HG02970 (cell line): Measurements from ENCODE around the gene CXCL8.
"Not testable (repeated sequence)": the region's sequence is repeated elsewhere in the genome, so short reads cannot be mapped to it uniquely, and the experiment has no call there.

Experiments used
- ATAC-seq: cut with Tn5 transposase; IDR thresholded peaks from one replicate; pipeline ENCODE4 v1.9.1; 2021; ENCODE audit warnings: mild to moderate bottlenecking, moderate library complexity, moderate number of reproducible peaks; ENCODE audit not compliant: unreplicated experiment, low FRiP score

Gene CXCL8

DNA sequence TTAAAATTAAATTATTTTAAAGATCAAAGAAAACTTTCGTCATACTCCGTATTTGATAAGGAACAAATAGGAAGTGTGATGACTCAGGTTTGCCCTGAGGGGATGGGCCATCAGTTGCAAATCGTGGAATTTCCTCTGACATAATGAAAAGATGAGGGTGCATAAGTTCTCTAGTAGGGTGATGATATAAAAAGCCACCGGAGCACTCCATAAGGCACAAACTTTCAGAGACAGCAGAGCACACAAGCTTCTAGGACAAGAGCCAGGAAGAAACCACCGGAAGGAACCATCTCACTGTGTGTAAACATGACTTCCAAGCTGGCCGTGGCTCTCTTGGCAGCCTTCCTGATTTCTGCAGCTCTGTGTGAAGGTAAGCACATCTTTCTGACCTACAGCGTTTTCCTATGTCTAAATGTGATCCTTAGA, at the start of gene CXCL8:
CXCL8 (plus strand) TSS at position 217 of the 426 bp plus-strand sequence; CDS start at position 307, 90 bp downstream.
- no peak for ATAC-seq

GRCh38 chr4:73691201-73691600, 49.2 kb upstream of the CXCL8 start:
- not testable (repeated sequence) for ATAC-seq

DNA sequence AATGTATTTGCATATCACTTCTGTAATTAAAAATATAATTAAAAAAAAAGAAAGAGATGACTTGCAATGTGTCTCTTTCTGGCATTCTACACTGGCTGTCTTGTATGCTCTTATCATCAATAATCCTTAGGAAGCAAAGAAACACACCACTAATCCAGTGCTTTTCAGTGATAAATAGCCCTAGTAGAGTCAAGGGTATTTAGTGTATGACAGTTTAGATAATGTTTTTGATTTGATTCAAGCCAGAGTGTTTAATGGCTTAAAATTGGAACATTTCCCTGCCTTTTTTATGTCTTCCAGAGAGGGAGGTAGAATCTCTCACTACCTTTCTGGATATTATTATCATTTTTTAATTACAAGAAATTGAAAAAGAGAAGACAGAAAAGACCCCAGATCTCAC, 48.6 kb upstream of the CXCL8 start:
- no peak for ATAC-seq

DNA sequence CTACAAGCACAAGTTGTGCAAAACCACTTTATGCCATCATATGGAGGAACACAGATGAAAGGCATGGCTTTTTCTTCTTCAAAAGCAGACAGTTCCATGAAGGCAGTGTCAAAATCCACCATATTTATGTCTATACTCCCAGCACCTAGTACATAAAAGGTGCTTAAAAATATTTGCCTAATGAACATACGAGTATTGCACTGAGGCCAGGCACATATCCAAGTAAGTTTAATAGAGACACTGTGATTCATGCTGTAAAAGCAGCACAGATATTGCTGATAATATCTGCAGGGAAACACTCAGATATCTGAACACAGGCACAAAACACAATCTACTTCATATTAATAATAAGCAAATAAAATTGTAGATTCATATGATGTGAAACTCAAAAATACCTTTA, 48.1 kb upstream of the CXCL8 start:
- ATAC-seq, result no peak

GRCh38 chr4:73692701-73693100, 47.7 kb upstream of the CXCL8 start:
- ATAC-seq, result no peak

- ATAC-seq, result no peak
These were observed 46.6 kb upstream of the CXCL8 start for GRCh38 chr4:73693811-73694210.

DNA sequence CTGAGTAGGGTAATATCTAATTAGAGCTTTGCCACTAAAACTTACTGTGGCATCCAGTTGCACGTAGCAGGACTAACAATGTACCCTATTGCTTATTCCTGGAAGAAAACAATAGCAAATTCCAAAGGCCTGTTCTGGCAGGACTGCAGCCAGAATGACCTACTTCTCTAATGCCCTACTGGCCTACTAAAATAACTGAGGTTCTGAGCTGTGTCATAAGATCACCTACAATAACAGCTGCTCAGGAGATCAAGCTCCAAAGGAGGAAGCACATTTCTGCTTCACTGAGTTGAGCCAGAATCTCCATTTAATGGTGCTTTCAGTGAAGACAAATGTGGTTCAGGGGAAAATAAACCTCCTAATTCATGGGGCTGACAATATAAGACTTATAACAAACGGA, 42.2 kb upstream of the CXCL8 start:
- no peak for ATAC-seq

DNA sequence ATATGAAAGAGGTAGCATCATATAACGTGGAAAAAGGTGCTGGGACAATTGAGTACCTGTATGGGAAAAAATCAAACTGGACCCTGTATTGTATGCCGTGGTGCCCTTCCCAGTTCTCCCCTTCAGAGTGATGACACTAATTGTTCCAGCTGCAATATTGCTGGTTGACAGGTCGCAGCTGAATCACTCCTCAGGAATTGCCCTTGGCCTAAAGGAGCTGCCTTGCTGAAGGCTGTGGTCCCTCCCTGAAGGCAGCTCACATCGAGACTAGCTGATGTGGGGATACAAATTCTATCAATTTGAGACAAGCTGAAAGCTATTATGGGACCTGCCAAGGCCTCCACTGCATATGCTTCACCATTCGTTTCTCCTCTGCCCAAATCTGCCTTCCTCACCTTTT, 39.3 kb upstream of the CXCL8 start:
- ATAC-seq, result no peak

DNA sequence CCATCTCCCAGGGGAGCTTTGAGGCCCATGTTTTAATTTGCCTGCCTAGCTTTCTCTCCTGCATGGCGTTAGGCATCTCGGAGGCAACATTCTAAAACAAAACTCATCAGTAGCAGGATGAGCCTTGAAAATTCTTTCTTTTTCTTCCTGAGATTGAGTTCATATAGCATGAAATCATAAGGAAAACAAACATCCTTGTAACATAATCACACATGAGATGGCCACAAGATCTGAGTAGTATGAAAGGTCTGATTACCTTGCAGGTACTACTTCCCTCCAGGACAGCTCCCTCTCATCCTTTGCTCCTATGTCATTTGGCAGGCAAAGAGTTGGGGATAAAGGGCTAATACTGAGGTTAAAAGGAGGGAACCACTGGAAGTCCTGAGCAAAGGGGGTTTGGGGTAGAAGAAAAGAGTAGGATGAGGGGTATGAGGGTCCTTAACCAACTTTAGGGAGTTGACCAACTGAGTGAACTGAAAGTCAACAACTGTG, 37.5 kb upstream of the CXCL8 start:
- no peak for ATAC-seq

DNA sequence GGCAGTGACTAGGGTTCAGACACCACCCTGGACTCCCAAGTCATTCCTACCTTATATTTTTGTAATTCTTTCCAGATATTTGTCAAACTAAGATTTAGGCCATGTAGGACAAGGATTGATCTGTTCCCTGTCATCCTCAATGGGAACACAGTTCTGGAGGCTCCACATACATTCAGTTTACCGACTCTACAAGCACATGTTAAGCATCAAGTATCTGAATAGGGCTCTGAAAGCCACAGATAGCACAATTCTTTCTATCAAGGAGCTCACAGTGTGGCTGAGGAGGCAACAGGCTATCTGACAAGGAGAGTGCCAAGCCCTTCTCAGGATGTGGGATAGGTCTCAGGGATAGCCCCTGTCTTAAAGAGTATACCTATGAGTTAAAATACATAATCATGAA, 37.0 kb upstream of the CXCL8 start:
- no peak for ATAC-seq

GRCh38 chr4:73704314-73705055, 35.9 kb upstream of the CXCL8 start:
- no peak for ATAC-seq

GRCh38 chr4:73705056-73705432, 35.3 kb upstream of the CXCL8 start:
- ATAC-seq, result no peak

DNA sequence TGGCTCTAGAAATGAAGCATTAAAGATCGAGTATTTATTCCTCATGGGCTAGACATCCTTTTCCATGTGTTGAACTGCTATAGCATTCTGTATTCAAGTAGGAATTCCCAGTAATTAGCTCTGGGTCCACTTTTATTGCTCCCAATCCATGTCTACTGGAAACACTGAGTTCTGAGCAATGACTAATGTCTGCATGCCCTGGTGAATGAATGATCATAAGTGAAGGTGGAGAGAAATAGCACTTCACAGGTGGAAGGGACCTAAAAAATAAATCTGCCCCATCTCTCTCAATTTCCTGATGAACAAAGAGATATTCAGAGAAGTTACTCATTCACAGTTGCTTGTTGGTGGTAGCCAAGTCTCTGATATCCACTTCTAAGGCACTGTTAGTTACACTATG, 34.6 kb upstream of the CXCL8 start:
- ATAC-seq, result no peak

GRCh38 chr4:73706811-73707210, 33.6 kb upstream of the CXCL8 start:
- ATAC-seq, result no peak

- ATAC-seq, result no peak
These were observed 33.0 kb upstream of the CXCL8 start for GRCh38 chr4:73707269-73707875.

- ATAC-seq, result no peak
These were observed 32.3 kb upstream of the CXCL8 start for GRCh38 chr4:73707918-73708577.

DNA sequence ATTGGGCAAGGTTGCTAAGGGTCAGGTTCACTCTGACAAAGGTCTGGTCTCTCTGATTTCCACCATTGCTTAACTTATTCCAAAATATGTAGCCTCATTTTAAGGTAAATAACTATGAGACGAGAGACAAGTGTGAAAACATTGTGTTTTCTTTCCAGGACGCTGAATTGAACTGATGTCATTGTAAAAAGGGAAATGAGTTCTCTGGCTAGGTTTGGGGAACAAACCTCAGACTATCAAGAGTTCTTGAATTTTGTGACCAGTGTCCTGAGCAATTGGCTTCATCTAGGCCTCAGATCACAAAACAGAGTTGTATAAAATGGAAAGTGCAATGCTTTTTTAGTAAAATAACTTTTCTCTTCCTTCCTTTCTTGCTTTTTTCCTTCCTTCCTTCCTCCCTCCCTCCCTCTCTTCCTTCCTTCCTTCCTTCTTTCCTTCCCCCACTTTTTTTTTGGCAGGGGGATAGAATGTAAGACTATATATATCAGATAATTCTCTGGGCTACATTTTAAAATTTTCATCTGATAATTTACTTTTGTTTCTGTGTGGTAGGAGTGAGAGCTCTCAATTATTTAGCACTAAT, 30.8 kb upstream of the CXCL8 start:
- no peak for ATAC-seq

DNA sequence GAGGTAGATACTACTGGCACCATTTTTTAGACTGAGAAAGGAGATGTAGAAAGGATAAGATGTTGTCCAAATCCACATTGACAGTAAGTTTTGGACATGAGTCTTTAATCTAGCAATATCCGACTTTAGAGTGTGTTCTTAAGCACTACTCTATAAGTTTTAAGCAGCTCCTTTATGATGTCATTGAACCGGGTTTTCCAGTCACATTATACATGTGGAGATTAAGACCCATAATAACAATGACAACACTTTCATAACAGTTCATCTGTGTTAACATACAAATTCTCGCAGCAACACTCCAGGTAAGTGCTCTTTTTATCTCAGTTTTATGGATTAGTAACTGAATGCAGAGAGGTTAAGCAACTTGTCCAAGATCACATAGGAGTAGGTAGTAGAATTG, 30.3 kb upstream of the CXCL8 start:
- ATAC-seq, result no peak

DNA sequence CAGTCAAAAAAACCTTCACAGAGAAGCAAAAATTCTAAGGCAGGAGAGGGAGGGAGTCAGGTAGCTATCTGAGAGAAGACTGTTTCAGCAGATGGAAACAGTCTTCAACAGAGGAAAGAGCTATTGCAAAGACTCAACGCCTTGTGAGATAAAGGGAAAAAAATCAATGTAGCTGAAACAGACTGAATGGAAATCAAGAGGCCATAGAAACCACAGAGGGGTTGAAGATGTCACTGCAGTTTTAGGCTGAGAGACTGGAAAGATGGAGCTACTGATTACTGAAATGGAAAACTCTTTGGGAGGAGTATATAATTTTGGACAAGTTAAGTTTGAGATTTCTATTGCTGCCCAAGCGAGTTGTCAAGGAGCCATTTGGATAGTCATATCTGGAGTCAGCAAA, 28.4 kb upstream of the CXCL8 start:
- no peak for ATAC-seq

- ATAC-seq, result no peak
These were observed 26.7 kb upstream of the CXCL8 start for GRCh38 chr4:73713650-73714049.

DNA sequence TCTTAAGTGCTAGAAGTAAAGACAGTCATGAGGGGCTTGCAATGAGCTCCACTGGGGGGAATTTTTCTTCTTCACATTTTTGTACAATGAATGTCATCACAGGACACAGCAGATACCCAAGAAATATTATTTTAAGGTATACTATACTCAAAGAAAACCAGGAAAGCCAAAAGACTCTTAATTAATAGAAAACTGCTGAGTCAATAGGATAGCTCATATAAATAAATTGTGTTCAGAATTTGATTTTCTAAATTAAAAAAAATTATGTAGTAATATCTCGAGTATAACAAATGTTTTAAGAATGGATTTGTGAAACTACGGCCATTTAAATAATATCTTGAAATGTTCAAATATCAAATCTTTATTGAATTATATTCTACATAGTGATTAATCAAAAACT, 25.7 kb upstream of the CXCL8 start:
- ATAC-seq, result no peak
